Measurements from ENCODE around the gene EID1.
"Not testable (repeated sequence)": the region's sequence is repeated elsewhere in the genome, so short reads cannot be mapped to it uniquely, and the experiment has no call there.

Gene EID1

GRCh38 chr15:48898446-48898845, 20.5 kb downstream of the EID1 start:
- no peak overlapping the region for H3K4me3 ChIP-seq (ENCODE audit: low read depth, low read length)
- TF ChIP-seq, protein P1, sequence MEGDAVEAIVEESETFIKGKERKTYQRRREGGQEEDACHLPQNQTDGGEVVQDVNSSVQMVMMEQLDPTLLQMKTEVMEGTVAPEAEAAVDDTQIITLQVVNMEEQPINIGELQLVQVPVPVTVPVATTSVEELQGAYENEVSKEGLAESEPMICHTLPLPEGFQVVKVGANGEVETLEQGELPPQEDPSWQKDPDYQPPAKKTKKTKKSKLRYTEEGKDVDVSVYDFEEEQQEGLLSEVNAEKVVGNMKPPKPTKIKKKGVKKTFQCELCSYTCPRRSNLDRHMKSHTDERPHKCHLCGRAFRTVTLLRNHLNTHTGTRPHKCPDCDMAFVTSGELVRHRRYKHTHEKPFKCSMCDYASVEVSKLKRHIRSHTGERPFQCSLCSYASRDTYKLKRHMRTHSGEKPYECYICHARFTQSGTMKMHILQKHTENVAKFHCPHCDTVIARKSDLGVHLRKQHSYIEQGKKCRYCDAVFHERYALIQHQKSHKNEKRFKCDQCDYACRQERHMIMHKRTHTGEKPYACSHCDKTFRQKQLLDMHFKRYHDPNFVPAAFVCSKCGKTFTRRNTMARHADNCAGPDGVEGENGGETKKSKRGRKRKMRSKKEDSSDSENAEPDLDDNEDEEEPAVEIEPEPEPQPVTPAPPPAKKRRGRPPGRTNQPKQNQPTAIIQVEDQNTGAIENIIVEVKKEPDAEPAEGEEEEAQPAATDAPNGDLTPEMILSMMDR (IDR thresholded peaks at IDR 0.05; ENCODE audit: low read depth, low read length, missing control alignments): no peak
- in situ Hi-C loops (cut with HindIII; ENCODE audit: low sequenced_read_pairs): no loop called here
- DNase-seq (ENCODE audit: low read depth): no peak

DNA sequence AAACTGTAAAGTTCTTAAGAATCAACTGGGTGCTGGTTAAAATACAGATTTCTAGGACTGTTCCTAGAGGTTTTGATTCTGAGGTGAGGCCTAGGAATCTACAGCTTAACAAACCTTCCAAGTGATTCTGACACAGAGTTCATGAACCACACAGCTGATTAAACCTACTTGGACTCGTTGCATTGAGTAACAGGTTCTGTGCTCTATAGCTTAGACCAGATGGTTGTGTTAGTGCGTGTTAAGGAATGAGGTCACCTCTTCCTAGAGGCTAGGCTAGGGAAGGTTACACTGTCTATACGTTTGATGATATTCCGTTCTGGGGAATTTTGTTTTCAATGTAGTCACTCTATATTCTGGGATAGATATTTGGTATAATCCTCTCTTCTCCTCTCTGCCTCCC, 21.9 kb downstream of the EID1 start:
- no peak for DNase-seq (ENCODE audit: low read depth)
- TF ChIP-seq, protein P1 (IDR thresholded peaks at IDR 0.05; ENCODE audit: low read depth, low read length, missing control alignments): no peak
- in situ Hi-C loops (cut with HindIII; ENCODE audit: low sequenced_read_pairs): no loop called here

GRCh38 chr15:48904758-48905157, 26.8 kb downstream of the EID1 start:
- TF ChIP-seq, protein P1 (IDR thresholded peaks at IDR 0.05; ENCODE audit: low read depth, low read length, missing control alignments): no peak
- no peak overlapping the region for H3K4me3 ChIP-seq (ENCODE audit: low read depth, low read length)
- DNase-seq (ENCODE audit: low read depth): no peak
- in situ Hi-C loops (cut with HindIII; ENCODE audit: low sequenced_read_pairs): no loop called here

More for the DNA sequence above, 21.9 kb downstream of the EID1 start:
- H3K4me3 ChIP-seq (ENCODE audit: low read depth, low read length): no peak overlapping the region

DNA sequence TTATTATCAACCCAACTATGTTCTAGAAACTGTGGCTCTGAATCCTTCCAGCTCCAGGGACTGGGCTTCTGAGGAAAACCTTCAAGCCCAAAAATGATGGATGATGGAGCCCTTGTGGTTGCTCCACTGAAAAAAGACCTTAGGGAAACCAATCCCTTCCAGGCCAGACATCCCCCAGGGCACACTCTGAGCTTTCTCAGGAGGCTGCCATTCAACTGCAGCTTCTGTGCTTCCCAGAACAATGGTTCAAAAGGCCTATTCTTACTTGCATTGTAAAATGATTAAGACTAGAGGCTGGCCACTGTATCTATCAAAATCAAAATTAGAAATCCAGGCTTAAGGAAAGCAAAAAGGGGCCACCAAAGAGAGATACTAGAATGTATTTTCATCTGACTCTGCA, 27.3 kb downstream of the EID1 start:
- H3K4me3 ChIP-seq (ENCODE audit: low read depth, low read length): no peak overlapping the region
- TF ChIP-seq, protein P1 (IDR thresholded peaks at IDR 0.05; ENCODE audit: low read depth, low read length, missing control alignments): no peak
- in situ Hi-C loops (cut with HindIII; ENCODE audit: low sequenced_read_pairs): no loop called here
- DNase-seq (ENCODE audit: low read depth): no peak

GRCh38 chr15:48905847-48906246, 27.9 kb downstream of the EID1 start:
- in situ Hi-C loops (cut with HindIII; ENCODE audit: low sequenced_read_pairs): no loop called here
- DNase-seq (ENCODE audit: low read depth): no peak
- TF ChIP-seq, protein P1 (IDR thresholded peaks at IDR 0.05; ENCODE audit: low read depth, low read length, missing control alignments): no peak
- no peak overlapping the region for H3K4me3 ChIP-seq (ENCODE audit: low read depth, low read length)

- H3K4me3 ChIP-seq (ENCODE audit: low read depth, low read length); in situ Hi-C loops (cut with HindIII; ENCODE audit: low sequenced_read_pairs); DNase-seq (ENCODE audit: low read depth): not testable (repeated sequence)
Measured at GRCh38 chr15:48909313-48909712, 31.4 kb downstream of the EID1 start.

- H3K4me3 ChIP-seq (ENCODE audit: low read depth, low read length); DNase-seq (ENCODE audit: low read depth); in situ Hi-C loops (cut with HindIII; ENCODE audit: low sequenced_read_pairs): not testable (repeated sequence)
Measured at GRCh38 chr15:48910554-48910953, 32.6 kb downstream of the EID1 start.

- TF ChIP-seq, protein P1 (IDR thresholded peaks at IDR 0.05; ENCODE audit: low read depth, low read length, missing control alignments): no peak
- no peak overlapping the region for H3K4me3 ChIP-seq (ENCODE audit: low read depth, low read length)
- in situ Hi-C loops (cut with HindIII; ENCODE audit: low sequenced_read_pairs): no loop called here
- DNase-seq (ENCODE audit: low read depth): no peak
Measured at GRCh38 chr15:48913141-48913540, 35.2 kb downstream of the EID1 start.

Measured in astrocyte of the cerebellum (primary cell).